Natural killer cell treated with Interleukin-12 subunit alpha and Interleukin-12 subunit beta and Interleukin-15 and Interleukin-18, amount 100 ng/mL, for 72 hours (primary cell): ENCODE results near the gene TCERG1L. TPM values are rescaled to one million over a fixed set of nuclear protein-coding genes. Genes with fewer than 3 reads are reported as not detected.
"Not testable (repeated sequence)": the region's sequence is repeated elsewhere in the genome, so short reads cannot be mapped to it uniquely, and the experiment has no call there.

Experiments
- ATAC-seq, 2 donors: fragments of 150-1000 bp; cut with Tn5 transposase in 1 of 2; sonication (Bioruptor Pico), chemical (Tn5 transposase) in 1 of 2; 2 replicates each; pipeline ENCODE4 v1.10.0; 2021
- DNase-seq: peaks from one replicate; pipeline ENCODE4 v3.0.0; 2022; ENCODE audit warnings: low spot score
- H3K27ac Mint-ChIP-seq, 2 donors: 1 replicate in 1 of 2; 2 replicates in 1 of 2; pipeline ENCODE4 v1.8.0; 2022; ENCODE audit warnings: mixed read lengths in 2 of 2, mild to moderate bottlenecking in 1 of 2, moderate library complexity in 1 of 2
- H3K27me3 Mint-ChIP-seq, 2 donors: 1 replicate in 1 of 2; 2 replicates in 1 of 2; pipeline ENCODE4 v1.8.0; 2022; ENCODE audit warnings: mixed read lengths in 2 of 2
- H3K36me3 Mint-ChIP-seq: one replicate; pipeline ENCODE4 v1.8.0; 2022; ENCODE audit warnings: mixed read lengths
- H3K4me1 Mint-ChIP-seq, 2 donors: 1 replicate in 1 of 2; 2 replicates in 1 of 2; pipeline ENCODE4 v1.8.0; 2022; ENCODE audit warnings: low read depth in 2 of 2, mixed read lengths in 2 of 2, mild to moderate bottlenecking in 1 of 2
- H3K4me3 Mint-ChIP-seq: one replicate; pipeline ENCODE4 v1.8.0; 2022; ENCODE audit warnings: mixed read lengths
- H3K9me3 Mint-ChIP-seq: 2 replicates; pipeline ENCODE4 v1.8.0; 2022; ENCODE audit warnings: mixed read lengths
- total RNA-seq, 2 donors: library from RNA; stranded (reverse); gene quantifications; one replicate each; pipeline ENCODE4 v1.2.3, GENCODE V29; 2022

Gene TCERG1L
- total RNA-seq, 2 donors from 2014 or later, result 0.10 to 0.81 TPM

DNA sequence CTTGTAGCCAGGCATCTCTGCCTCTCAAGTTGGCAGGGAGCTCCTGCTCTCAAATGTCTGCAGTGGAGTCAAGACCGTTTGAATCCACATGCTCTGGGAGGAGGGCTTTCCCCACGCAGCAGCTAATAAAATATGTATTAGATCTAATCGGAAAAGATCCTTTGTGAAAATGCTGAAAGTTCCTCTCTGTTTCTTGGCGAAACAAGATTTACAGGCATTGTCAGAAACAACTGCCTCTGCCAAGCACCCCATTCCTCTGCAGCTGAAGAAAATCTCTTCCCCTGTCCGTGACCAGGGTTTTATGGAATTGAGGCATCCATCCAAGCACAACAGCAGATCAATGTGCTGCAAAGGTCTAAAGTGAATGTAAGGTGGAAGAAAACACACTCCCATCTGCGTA lies 165.8 kb downstream of the TCERG1L start:
- DNase-seq (no peak), ATAC-seq (no peak)
- no peaks in the 10 kb centered on the region for H3K36me3 Mint-ChIP-seq
- H3K4me3 Mint-ChIP-seq, result no peak overlapping the region
- H3K27ac Mint-ChIP-seq, result no peak overlapping the region
- H3K4me1 Mint-ChIP-seq, result no peaks in the 10 kb centered on the region
- H3K9me3 Mint-ChIP-seq, result no peaks in the 10 kb centered on the region
- no peaks in the 10 kb centered on the region for H3K27me3 Mint-ChIP-seq

DNA sequence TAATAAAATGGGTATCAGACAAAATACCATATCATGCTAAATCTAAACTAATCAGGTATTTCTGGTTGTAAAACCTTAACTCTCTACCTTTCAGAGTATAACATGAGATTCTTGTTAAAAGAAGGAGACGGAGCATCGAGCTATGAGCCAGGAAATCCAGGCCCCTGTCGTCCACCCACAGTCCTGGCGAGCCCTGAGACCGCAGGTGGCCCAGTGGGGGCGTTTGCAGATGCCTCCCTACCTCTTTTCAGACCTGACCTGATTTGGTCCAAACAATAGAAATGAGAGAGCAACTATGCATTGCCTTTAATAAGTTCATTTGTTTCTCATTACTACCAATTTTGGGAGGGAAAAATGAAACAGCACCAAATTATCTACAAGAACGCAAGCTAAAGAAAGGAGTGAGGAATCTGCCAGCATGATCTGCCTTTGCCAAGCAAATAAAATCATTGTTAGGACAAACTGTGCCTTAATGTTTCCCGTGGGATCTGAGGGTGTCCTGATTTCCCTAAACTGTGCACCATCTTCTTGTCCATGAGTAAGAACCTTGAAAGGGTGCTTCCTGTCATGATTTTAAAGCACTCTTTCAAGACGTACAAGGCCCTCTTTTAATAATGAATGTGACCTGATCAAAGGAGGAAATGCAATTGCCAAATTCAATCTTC lies 166.7 kb downstream of the TCERG1L start:
- Mint-ChIP-seq H3K4me1 (no peaks in the 10 kb centered on the region), H3K4me3 (no peak overlapping the region), H3K9me3 (no peaks in the 10 kb centered on the region), H3K27ac (no peak overlapping the region), H3K27me3 (no peaks in the 10 kb centered on the region), H3K36me3 (no peaks in the 10 kb centered on the region)
- no peak for ATAC-seq
- no peak for DNase-seq

DNA sequence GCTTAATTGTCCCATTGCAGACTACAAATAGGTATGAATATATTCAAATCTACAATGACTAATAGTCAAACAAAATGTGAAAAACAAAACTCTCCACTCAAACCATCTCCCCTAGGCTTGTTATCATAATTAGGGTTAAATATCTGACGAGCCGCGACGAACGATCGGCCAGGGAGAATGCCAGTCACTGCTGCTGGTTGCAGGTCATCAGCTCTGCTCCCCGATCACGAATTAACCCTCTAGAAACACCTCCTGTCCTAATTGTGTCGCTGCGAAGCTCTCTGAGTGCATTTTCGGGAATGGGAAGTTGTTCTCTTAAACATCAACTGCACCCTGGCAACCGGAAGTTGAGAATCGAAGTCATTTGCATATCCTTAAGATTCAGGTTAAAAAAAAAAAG lies 167.3 kb downstream of the TCERG1L start:
- no peaks in the 10 kb centered on the region for H3K36me3 Mint-ChIP-seq
- no peaks in the 10 kb centered on the region for H3K4me1 Mint-ChIP-seq
- no peaks in the 10 kb centered on the region for H3K27me3 Mint-ChIP-seq
- DNase-seq (no peak), ATAC-seq (no peak)
- no peaks in the 10 kb centered on the region for H3K9me3 Mint-ChIP-seq
- no peak overlapping the region for H3K27ac Mint-ChIP-seq
- H3K4me3 Mint-ChIP-seq, result no peak overlapping the region

DNA sequence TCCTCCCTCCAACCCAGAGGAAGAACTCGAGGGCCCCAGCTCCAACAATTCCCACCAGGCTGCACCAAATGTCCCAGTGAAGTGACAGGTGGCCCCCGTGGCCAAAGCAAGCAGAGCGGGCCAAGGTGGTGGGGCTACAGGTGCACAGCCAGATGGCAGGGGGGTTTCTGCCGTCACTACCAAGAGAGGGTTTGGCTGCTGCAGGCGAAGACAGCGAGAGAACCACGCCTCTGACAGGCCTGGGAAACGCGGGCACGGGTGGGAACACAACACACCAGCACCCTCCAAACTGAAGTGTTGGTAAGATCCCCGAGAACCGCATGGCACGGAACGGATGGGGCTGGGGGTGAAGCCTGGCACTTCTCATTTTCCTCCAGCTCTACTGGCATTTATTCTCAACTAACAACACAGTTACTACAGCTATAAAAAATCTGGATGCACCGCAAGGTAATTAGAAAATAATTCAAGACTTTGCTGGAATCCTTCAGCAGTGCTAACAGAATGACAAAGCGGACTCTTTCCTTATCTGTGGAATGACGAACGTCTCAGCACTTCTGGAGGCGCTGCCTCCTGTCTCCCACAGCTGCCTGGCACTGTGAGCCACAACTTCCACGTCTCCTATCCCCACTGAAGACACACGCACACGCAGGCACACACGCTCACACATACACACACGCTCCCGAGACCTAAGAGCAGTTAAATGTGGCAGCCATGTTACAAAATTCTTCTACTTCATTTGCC lies 167.9 kb downstream of the TCERG1L start:
- DNase-seq, result no peak
- no peak for ATAC-seq
- no peaks in the 10 kb centered on the region for H3K4me1 Mint-ChIP-seq
- H3K27me3 Mint-ChIP-seq, result no peaks in the 10 kb centered on the region
- H3K36me3 Mint-ChIP-seq, result no peaks in the 10 kb centered on the region
- H3K4me3 Mint-ChIP-seq, result no peak overlapping the region
- H3K27ac Mint-ChIP-seq, result no peak overlapping the region
- no peaks in the 10 kb centered on the region for H3K9me3 Mint-ChIP-seq

DNA sequence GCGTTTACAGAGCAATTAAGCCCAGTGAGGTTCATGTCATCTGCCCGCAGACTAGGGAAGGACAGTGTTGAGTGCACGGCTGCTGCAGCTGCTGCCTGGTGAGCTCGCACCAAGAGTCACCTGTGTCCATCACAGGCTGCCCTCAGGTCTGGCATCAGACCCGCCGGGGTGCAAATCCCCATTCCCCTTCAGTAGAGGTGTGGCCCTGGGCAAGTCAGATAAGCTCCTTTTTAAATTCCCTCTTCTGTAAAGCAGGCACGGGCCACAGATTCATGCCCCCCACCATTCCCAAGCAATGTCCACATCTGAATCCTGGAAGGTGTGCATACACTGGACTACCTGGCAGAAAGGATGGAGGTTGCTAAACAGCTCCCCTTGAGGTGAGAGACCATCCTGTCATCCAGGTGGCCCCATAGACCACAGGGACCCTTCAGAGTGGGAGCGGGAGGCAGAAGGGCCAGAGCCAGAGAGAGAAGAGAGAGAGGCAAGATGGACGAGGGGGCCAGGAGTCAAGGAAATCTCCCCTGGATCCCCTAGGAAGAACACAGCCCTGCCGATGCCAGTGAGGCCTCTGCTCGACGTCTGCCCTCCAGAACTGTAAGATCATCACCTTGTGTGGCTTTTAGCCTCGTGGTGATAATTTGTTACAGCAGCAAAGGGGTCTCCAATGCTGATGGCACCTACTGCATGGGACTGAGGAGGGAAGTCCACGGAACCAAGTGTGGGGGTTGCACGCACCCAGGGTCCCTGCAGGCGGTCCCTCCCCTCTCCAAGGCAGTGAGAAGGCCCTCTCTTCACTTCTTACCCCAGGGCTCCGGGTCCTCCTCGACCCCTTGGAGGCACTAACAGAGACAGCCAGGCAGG lies 168.8 kb downstream of the TCERG1L start:
- Mint-ChIP-seq H3K36me3 (no peaks in the 10 kb centered on the region), H3K9me3 (no peaks in the 10 kb centered on the region), H3K27me3 (no peaks in the 10 kb centered on the region), H3K4me1 (no peaks in the 10 kb centered on the region), H3K27ac (no peak overlapping the region), H3K4me3 (no peak overlapping the region)
- ATAC-seq, result no peak
- no peak for DNase-seq

DNA sequence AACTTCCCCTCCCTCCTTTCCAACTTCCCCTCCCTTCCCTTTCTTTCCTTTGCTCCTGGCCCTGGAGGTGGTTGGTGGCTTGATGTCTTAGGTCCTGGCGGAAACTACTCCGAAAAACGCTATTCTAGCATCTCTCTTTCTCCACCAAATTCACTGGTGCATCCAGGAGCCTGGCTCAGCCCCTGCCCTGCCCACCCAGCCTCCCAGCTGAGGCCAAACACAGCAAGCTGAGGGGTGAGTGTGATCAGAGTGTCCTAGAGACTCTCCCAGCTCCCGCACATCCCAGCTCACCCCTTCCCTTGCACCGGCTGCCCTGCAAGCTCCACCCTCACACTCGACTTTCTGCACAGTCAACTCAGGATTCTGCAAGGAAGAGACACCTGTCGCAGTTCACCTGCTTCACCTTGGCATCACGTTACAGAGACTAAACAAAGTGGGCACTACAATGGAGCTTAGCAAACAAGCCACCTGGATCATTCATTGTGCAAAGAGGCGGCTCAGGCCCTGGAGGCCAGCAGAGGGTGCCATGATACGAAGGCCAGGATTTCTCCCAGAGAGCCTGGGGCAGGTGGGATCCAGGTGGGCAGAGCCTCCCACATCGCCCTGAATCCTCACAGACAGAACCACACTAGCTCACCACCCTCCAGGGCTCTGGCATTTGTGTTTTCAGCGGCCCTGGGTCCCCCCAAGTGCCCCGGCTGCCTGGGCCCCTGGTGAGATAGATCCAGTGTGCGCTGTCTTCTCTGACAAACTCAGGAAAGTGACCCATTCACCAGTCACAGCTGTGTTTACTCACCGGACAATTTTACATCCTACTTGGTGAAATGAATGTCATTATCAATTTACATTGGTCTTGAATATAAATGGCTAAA lies 169.6 kb downstream of the TCERG1L start:
- H3K27ac Mint-ChIP-seq, result no peak overlapping the region
- no peaks in the 10 kb centered on the region for H3K27me3 Mint-ChIP-seq
- DNase-seq (no peak), ATAC-seq (no peak)
- no peak overlapping the region for H3K4me3 Mint-ChIP-seq
- H3K36me3 Mint-ChIP-seq, result no peaks in the 10 kb centered on the region
- no peaks in the 10 kb centered on the region for H3K9me3 Mint-ChIP-seq
- H3K4me1 Mint-ChIP-seq, result no peaks in the 10 kb centered on the region

DNA sequence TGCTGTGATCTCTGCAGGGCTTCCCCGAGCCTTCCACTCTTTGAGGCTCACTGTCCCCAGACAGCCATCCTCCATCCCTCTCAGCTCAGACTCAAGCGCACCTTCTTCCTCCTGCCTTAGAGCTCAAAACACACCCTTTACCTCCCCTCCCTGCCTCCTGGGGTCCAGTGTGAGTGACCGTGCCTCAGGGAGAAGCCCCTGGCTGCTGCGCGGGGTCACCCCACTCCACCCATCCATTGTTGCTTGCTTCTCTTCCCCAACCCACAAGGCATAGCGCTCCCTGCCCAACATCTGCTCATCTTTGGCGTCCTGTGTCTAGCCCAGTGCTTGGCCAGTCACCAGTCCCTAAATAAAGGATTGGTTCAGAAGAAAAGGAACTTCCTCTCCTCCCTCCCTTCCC lies 170.3 kb downstream of the TCERG1L start:
- H3K27me3 Mint-ChIP-seq, result no peaks in the 10 kb centered on the region
- no peaks in the 10 kb centered on the region for H3K36me3 Mint-ChIP-seq

DNA sequence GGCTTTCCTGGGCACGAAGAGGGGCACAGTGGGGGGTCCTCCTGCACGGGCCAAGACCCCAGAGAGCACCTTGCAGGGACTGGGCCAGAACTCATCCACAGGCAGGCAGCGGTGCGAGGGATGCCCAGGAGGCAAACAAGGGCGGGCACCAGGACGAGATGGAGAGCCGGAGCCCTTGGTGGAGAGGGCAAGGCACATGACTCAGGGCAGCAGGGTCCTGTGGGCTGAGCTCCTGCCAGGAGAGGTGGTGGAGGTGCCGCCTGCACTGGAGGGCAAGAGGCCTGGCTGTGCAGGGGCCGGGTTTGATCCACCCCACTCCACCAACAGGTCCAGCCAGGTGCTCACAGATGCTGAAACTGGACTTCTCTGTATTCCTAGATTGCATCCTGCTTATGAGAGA lies 170.9 kb downstream of the TCERG1L start:
- H3K9me3 Mint-ChIP-seq, result no peaks in the 10 kb centered on the region

More for the DNA sequence above, 170.3 kb downstream of the TCERG1L start:
- Mint-ChIP-seq H3K4me3 (no peak overlapping the region), H3K9me3 (no peaks in the 10 kb centered on the region), H3K4me1 (no peaks in the 10 kb centered on the region), H3K27ac (no peak overlapping the region)
- no peak for DNase-seq
- ATAC-seq, result no peak

DNA sequence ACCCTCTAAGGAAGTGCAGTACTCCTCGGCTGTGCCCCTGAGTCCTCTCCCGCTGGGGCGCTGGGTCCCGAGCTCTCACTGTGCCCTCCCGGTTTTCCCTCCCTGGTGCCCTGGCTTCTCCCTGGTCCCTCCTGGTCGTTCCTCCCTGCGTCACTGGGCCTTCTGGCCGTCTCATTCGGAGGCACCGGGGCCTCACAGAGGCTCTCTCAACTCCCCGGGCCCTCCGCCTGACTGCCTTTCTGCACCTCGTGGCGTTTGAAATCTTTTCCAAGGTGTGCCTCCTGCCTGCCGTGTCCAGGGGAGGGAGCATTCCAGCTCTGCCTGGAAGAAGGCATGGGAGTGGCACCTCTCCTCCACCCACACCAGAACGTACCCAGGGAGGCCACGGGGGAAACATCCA lies 174.3 kb downstream of the TCERG1L start:
- Mint-ChIP-seq H3K4me3 (no peak overlapping the region), H3K9me3 (no peaks in the 10 kb centered on the region), H3K27me3 (no peaks in the 10 kb centered on the region), H3K27ac (no peak overlapping the region), H3K4me1 (no peaks in the 10 kb centered on the region), H3K36me3 (no peaks in the 10 kb centered on the region)
- ATAC-seq, result no peak
- DNase-seq, result no peak

More for the DNA sequence above, 170.9 kb downstream of the TCERG1L start:
- Mint-ChIP-seq H3K27ac (no peak overlapping the region), H3K27me3 (no peaks in the 10 kb centered on the region), H3K36me3 (no peaks in the 10 kb centered on the region), H3K4me3 (no peak overlapping the region), H3K4me1 (no peaks in the 10 kb centered on the region)
- ATAC-seq, result peak in 1 of 2 donors; percentile 30
- DNase-seq, result no peak

DNA sequence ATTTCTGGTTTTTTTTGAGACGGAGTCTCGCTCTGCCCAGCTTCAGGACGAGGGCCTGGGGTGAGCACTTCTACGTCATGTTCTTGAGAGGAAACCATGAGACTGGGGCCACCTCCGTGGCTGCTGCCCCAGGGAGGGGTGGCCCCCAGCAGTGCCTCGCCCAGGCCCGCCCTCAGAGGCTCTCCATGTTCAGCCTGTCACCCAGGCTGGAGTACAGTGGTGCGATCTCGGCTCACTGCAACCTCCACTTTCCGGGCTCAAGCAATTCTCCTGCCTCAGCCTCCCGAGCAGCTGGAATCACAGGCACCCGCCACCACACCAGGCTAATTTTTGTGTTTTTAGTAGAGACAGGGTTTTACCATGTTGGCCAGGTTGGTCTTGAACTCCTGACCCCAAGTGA lies 175.2 kb downstream of the TCERG1L start:
- not testable (repeated sequence) for H3K27me3 Mint-ChIP-seq, DNase-seq, H3K27ac Mint-ChIP-seq, H3K4me3 Mint-ChIP-seq, ATAC-seq, H3K9me3 Mint-ChIP-seq, H3K36me3 Mint-ChIP-seq, H3K4me1 Mint-ChIP-seq

DNA sequence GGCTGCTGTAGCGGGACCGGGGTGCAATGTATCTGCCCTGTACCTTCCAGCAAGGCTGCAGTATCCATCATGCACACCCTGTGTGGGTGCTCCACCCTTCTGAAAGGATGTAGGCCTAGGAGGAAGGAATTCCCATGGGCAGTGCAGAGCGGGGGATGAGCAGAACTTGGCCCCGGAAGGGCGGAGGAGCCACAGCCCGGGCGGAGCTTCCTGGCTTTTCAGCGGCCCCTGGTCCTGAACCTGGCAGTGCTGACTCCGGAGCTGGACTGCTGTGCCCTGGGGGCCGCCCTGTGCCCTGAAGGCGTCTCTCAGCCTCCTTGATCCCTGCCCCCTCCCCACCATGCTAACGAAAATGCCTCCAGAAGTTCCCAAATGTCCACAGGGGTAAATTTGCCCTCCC lies 175.8 kb downstream of the TCERG1L start:
- H3K27ac Mint-ChIP-seq, result no peak overlapping the region
- H3K4me1 Mint-ChIP-seq, result no peaks in the 10 kb centered on the region
- no peaks in the 10 kb centered on the region for H3K9me3 Mint-ChIP-seq

DNA sequence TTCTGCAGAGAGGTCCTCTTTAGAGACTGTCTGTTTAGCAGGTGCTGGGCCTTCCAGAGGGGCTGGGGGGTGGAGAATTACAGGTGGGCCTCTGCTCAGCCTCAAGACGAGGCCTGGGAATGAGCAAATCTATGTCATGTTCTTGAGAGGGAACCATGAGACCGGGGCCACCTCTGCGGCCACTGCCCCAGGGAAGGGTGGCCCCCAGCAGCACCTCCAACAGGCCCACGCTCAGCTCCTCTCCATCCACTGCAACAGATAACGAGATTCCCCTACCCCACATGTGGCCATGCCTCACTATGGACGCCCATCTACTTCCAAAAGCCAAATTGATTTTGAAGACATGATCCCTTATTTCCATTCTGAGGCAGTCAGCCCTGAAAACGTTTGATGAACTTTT lies 176.9 kb downstream of the TCERG1L start:
- ATAC-seq (no peak), DNase-seq (no peak)
- Mint-ChIP-seq H3K27ac (no peak overlapping the region), H3K36me3 (no peaks in the 10 kb centered on the region), H3K27me3 (peaks cover 0 to 3% of the 10 kb centered on the region in 2 donors), H3K4me1 (no peaks in the 10 kb centered on the region), H3K4me3 (no peak overlapping the region), H3K9me3 (no peaks in the 10 kb centered on the region)

More for the DNA sequence above, 175.8 kb downstream of the TCERG1L start:
- Mint-ChIP-seq H3K4me3 (no peak overlapping the region), H3K36me3 (no peaks in the 10 kb centered on the region), H3K27me3 (no peaks in the 10 kb centered on the region)
- DNase-seq (no peak), ATAC-seq (no peak)

DNA sequence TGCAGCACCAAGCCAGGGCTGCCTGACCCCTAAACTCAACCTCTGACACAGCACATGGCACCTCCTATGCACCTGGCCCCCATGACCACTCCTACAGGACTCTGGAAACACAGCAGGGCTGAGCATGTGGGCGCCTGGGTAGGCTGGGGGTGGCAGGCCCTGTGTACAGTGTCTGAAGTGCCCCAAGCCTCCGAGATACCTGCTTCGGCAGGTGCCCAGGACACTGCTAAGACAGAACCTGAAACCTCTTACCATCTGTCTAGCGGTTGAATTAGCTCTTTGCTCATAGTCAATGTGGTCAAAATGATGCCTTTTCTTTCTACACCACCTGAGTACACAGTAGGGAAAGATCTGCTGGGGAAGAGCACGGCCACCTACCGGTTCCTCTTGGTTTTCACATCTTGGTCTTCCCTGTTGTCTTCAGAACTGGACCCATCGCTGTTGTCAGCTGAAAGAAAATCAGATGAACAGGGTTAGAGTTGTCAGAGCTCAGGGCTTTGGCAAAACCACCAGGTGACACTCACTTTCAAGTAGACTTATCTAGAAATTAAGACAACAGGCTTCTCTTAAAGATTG lies 177.4 kb downstream of the TCERG1L start:
- H3K27me3 Mint-ChIP-seq, result peaks cover 0 to 5% of the 10 kb centered on the region in 2 donors
- H3K9me3 Mint-ChIP-seq, result no peaks in the 10 kb centered on the region
- no peak overlapping the region for H3K4me3 Mint-ChIP-seq
- H3K4me1 Mint-ChIP-seq, result no peaks in the 10 kb centered on the region
- H3K36me3 Mint-ChIP-seq, result no peaks in the 10 kb centered on the region
- H3K27ac Mint-ChIP-seq, result no peak overlapping the region
- ATAC-seq (no peak), DNase-seq (no peak)
